ENCODE data around the gene EHMT1. TPM values are rescaled to one million over a fixed set of nuclear protein-coding genes. Genes with fewer than 3 reads are reported as not detected.
A peak's percentile ranks its signal among the peaks of the same experiment; 100 is the strongest.

Gene EHMT1
- total RNA-seq, 2 experiments from 2014 or later: 66.6 to 76.7 TPM

DNA sequence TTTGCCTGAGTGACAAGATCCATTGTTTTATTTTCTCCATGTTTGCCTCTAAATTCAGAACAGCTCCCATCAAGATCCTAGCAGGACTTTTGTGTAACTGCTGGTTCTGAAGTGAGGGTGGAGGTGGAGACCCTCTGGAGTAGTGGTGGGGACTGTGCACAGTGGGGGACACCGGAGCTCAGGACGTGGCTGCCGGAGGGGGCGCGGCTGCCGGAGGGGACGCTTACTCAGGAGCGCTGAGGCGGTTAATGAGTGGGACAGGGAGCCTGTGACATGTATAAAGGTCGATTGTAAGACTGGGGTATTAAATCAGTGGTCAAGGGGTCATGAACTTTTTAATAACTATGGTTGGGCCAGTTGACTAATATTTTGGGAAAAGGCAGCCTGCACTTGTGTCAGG is 131.8 kb downstream of the EHMT1 start:
- Mint-ChIP-seq H3K4me3 (no peak overlapping the region), H3K4me1 (peaks cover 4% of the 10 kb centered on the region), H3K27ac (no peak overlapping the region), H3K27me3 (no peaks in the 10 kb centered on the region), H3K36me3 (ENCODE audit: low read depth) (peaks cover 45% of the 10 kb centered on the region), H3K9me3 (ENCODE audit: low read depth) (peaks cover 11% of the 10 kb centered on the region)
- ChIA-PET POLR2A (no interaction called here), CTCF (interaction anchor here (1.3 to 2.0 kb wide), 2 partner anchors 8 to 78 kb away, joined by 4 read pairs; no protein-coding TSS in a partner anchor)
- intact Hi-C loops (cut with DNase I, micrococcal nuclease): no loop called here
- DNase-seq (no peak), ATAC-seq (no peak)

DNA sequence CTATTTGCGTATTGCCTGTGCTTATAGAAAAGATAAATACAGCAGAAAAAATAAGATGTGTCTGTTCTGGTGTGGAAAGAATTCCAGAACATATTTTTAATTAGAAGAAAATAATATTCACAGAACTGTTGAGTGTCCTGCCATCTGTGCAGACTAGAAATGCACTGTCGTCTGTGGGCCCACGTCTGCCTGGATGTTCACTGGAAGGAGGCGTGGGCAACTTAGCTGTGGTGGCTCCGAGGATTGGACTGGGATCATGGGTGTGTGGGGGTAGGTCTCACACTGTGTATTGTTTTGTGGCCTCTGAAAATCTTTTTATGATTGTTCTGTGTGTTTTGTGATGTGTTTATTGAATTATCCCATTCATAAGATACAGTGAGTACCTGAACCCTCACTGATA is 132.8 kb downstream of the EHMT1 start:
- ATAC-seq: no peak
- H3K9me3 Mint-ChIP-seq (ENCODE audit: low read depth): peaks cover 13% of the 10 kb centered on the region
- no peaks in the 10 kb centered on the region for H3K4me1 Mint-ChIP-seq
- H3K4me3 Mint-ChIP-seq: no peak overlapping the region
- DNase-seq: no peak
- ChIA-PET CTCF (interaction anchor here (0.6 kb wide), 1 partner anchor 413 kb away, joined by 3 read pairs; no protein-coding TSS in a partner anchor), POLR2A (no interaction called here)
- H3K27me3 Mint-ChIP-seq: no peaks in the 10 kb centered on the region
- peaks cover 54% of the 10 kb centered on the region for H3K36me3 Mint-ChIP-seq (ENCODE audit: low read depth)
- intact Hi-C loops (cut with DNase I, micrococcal nuclease): no loop called here
- no peak overlapping the region for H3K27ac Mint-ChIP-seq

DNA sequence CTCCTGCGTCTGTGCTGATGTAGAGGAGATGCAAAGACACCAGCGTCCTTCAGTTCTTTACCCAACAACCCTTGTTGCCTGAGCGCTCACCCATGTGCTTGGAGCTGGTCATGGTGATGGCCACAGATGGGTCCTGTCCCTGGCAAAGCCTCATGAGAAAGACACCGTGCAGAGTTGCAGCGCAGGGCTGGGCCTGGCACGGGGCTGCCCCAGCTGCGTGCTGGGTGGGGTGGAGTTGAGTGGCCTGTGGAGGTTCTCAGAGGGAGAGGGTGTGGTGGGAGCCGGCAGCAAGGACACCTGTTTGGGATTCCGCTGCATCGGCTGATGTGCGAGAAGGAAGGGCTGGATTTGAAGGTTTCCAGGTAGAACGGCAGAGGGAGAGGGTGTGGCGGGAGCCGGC is 133.6 kb downstream of the EHMT1 start:
- Mint-ChIP-seq H3K36me3 (ENCODE audit: low read depth) (peaks cover 53% of the 10 kb centered on the region), H3K4me3 (no peak overlapping the region), H3K9me3 (ENCODE audit: low read depth) (peaks cover 13% of the 10 kb centered on the region), H3K27me3 (no peaks in the 10 kb centered on the region), H3K4me1 (peaks cover 7% of the 10 kb centered on the region), H3K27ac (no peak overlapping the region)
- intact Hi-C loops (cut with DNase I, micrococcal nuclease): no loop called here
- ChIA-PET POLR2A (no interaction called here), CTCF (interaction anchor here (0.6 kb wide), 1 partner anchor 413 kb away, joined by 3 read pairs; no protein-coding TSS in a partner anchor)
- DNase-seq (no peak), ATAC-seq (no peak)

DNA sequence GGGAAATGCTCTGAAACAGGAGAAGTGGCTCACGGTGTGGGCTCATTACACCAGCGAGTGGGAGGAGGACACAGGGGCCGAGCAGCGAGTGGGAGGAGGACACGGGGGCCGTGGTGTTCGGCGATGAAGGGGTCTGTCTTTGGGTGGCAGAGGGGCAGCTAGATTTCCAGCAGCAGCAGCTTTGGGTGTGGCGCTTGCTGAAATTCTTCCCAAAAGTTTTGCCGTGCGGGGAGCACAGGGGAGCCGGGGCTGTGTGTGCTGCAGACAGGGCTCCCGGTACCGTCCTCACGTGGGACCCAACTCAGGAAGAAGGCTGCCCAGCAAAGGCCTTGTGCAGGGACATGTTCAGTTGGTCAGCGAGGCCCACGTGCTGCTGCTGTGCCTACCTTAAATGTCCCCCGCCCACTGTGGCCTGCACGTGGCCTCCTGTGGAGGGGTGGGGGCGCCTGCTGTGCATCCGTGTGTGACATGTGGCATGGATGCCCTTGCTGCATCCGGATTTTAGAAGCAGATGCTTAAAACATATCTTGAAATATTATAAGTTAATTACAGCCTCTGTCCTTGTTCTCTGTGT is 134.5 kb downstream of the EHMT1 start:
- peaks cover 16% of the 10 kb centered on the region for H3K4me1 Mint-ChIP-seq

DNA sequence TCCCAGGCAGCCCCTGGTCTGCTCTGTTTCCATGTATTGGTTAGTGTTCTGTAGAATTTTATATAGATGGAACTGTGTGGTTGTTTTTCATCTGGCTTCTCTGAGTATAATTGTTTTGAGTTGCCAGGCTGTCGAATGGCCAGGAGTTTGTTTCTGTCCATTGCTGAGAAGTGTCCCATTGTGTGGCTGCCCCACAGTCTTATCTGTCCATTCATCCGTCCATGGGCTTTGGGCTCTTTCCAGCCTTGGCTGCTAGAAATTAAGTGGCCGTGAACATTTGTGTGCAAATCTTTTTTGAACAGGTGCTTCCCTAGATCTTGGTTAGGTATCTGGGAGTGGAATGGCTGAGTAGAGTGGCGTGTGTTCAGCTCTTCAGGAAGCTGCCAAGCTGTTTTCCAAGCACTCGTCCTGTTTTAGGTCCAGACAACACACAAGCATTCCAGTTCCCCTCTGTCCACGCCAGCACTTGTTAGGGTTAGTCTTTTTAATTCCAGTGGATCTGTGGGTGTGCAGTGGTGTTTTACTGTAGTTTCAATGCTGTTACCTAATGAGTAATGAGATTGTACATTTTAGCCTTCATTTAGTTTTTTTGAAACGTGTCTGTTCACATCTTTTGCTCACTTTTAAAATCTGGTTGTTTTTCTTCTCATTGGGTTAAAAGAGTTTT is 136.6 kb downstream of the EHMT1 start:
- ChIA-PET CTCF (no interaction called here), POLR2A (interaction anchor here (0.6 kb wide), 1 partner anchor 56 kb away, joined by 3 read pairs; no protein-coding TSS in a partner anchor)
- H3K4me1 Mint-ChIP-seq: peaks cover 35% of the 10 kb centered on the region
- no peaks in the 10 kb centered on the region for H3K27me3 Mint-ChIP-seq
- ATAC-seq: no peak
- H3K4me3 Mint-ChIP-seq: no peak overlapping the region
- no peak overlapping the region for H3K27ac Mint-ChIP-seq
- peaks cover 77% of the 10 kb centered on the region for H3K36me3 Mint-ChIP-seq (ENCODE audit: low read depth)
- DNase-seq: no peak
- intact Hi-C loops (cut with DNase I, micrococcal nuclease): no loop called here
- H3K9me3 Mint-ChIP-seq (ENCODE audit: low read depth): peaks cover 13% of the 10 kb centered on the region

More for the DNA sequence above, 134.5 kb downstream of the EHMT1 start:
- ATAC-seq (no peak), DNase-seq (no peak)
- no peak overlapping the region for H3K27ac Mint-ChIP-seq
- no peak overlapping the region for H3K4me3 Mint-ChIP-seq
- ChIA-PET CTCF (no interaction called here), POLR2A (no interaction called here)
- intact Hi-C loops (cut with DNase I, micrococcal nuclease): no loop called here
- H3K27me3 Mint-ChIP-seq: no peaks in the 10 kb centered on the region
- peaks cover 13% of the 10 kb centered on the region for H3K9me3 Mint-ChIP-seq (ENCODE audit: low read depth)
- peaks cover 60% of the 10 kb centered on the region for H3K36me3 Mint-ChIP-seq (ENCODE audit: low read depth)

DNA sequence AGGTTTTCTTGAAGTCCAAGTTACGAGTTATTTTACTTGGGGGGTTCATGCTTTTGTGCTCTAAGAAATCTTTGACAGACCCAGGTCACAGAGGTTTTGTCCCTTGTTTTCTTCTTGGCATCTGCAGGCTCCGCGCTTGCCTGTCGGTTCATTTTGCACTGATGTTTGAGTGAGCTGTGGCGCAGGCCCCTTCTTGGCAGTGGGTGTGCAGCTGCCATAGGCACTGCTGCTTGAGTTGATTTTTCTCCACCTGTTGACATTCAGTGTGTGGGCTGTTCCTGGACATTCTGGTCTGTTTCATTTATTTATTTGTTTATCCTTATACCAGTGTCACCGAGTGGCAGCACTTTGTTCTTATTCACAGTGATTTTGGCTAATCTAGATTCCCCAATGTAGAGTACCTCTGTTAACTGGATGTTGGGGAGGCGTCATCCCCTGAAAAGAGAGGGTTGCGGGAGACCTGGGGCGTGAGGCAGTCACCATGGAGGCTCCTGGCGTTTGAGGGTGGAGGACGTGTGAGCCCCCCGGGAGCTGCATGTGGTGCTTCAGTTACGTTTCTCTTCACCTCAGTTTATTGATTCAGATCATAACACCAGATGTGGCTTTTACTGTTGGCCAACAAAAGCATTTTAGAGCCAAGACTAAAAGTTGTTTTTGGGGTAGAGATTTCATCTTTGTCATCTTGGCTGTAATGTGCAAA is 137.4 kb downstream of the EHMT1 start:
- ATAC-seq (no peak), DNase-seq (no peak)
- H3K36me3 Mint-ChIP-seq (ENCODE audit: low read depth): peaks cover 80% of the 10 kb centered on the region
- ChIA-PET CTCF (no interaction called here), POLR2A (no interaction called here)
- H3K27me3 Mint-ChIP-seq: no peaks in the 10 kb centered on the region
- H3K27ac Mint-ChIP-seq: no peak overlapping the region
- H3K4me3 Mint-ChIP-seq: no peak overlapping the region
- intact Hi-C loops (cut with DNase I, micrococcal nuclease): no loop called here
- peaks cover 43% of the 10 kb centered on the region for H3K4me1 Mint-ChIP-seq
- H3K9me3 Mint-ChIP-seq (ENCODE audit: low read depth): peaks cover 13% of the 10 kb centered on the region

- intact Hi-C loops (cut with DNase I, micrococcal nuclease): no loop called here
- Mint-ChIP-seq H3K4me1 (peaks cover 46% of the 10 kb centered on the region), H3K27me3 (no peaks in the 10 kb centered on the region), H3K9me3 (ENCODE audit: low read depth) (peaks cover 13% of the 10 kb centered on the region), H3K27ac (peak overlapping the region; percentile 80), H3K36me3 (ENCODE audit: low read depth) (peaks cover 76% of the 10 kb centered on the region), H3K4me3 (no peak overlapping the region)
- CTCF ChIA-PET: interaction anchor here (0.9 to 1.6 kb wide), 2 partner anchors 11 to 84 kb away, joined by 4 to 6 read pairs; no protein-coding TSS in a partner anchor
- ATAC-seq (no peak), DNase-seq (no peak)
- POLR2A ChIA-PET: no interaction called here
These were observed 138.3 kb downstream of the EHMT1 start for GRCh38 chr9:137757139-137757538.

- H3K9me3 Mint-ChIP-seq (ENCODE audit: low read depth): peaks cover 13% of the 10 kb centered on the region
- POLR2A ChIA-PET: no interaction called here
- peak; percentile 58 for DNase-seq
These were observed 138.8 kb downstream of the EHMT1 start for GRCh38 chr9:137757613-137758029.

DNA sequence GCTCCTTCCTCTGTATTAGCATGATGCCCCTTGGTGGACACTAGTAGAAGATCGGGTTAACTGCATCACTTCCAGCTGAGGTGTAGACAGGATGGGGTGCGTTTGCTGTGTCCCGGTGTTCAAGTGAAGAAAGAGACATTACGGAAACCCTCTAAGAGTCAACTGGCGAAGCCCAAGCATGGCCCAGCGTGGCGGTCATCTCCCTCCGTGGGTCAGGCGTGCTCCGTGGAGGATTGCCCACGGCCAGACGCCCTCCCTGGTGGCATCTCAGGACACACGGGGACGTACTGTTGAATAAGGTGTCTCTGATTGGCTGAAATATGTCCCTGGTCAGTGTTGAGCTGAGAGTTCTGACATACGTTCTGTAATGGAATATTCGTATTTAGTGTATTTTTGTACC is 139.3 kb downstream of the EHMT1 start:
- DNase-seq: no peak
- ATAC-seq: peak; percentile 6
- POLR2A ChIA-PET: no interaction called here
- H3K4me3 Mint-ChIP-seq: no peak overlapping the region
- CTCF ChIA-PET: interaction anchor here (0.7 to 1.6 kb wide), 5 partner anchors 9 to 87 kb away, joined by 3 to 6 read pairs (median 4); no protein-coding TSS in a partner anchor
- intact Hi-C loops (cut with DNase I, micrococcal nuclease): no loop called here
- H3K27ac Mint-ChIP-seq: peak overlapping the region; percentile 80
- peaks cover 72% of the 10 kb centered on the region for H3K36me3 Mint-ChIP-seq (ENCODE audit: low read depth)
- H3K9me3 Mint-ChIP-seq (ENCODE audit: low read depth): peaks cover 13% of the 10 kb centered on the region
- H3K27me3 Mint-ChIP-seq: no peaks in the 10 kb centered on the region
- H3K4me1 Mint-ChIP-seq: peaks cover 51% of the 10 kb centered on the region

More at GRCh38 chr9:137757613-137758029, 138.8 kb downstream of the EHMT1 start:
- Mint-ChIP-seq H3K27me3 (no peaks in the 10 kb centered on the region), H3K4me1 (peaks cover 50% of the 10 kb centered on the region), H3K27ac (peak overlapping the region; percentile 80), H3K4me3 (no peak overlapping the region), H3K36me3 (ENCODE audit: low read depth) (peaks cover 74% of the 10 kb centered on the region)
- intact Hi-C loops (cut with DNase I, micrococcal nuclease): no loop called here
- peak; percentile 67 for ATAC-seq
- CTCF ChIA-PET: interaction anchor here (0.8 to 1.6 kb wide), 4 partner anchors 8 to 87 kb away, joined by 3 to 6 read pairs (median 4); no protein-coding TSS in a partner anchor

- ChIA-PET CTCF (no interaction called here), POLR2A (no interaction called here)
- intact Hi-C loops (cut with DNase I, micrococcal nuclease): no loop called here
- H3K27ac Mint-ChIP-seq: peak overlapping the region; percentile 75
- peaks cover 69% of the 10 kb centered on the region for H3K36me3 Mint-ChIP-seq (ENCODE audit: low read depth)
- H3K27me3 Mint-ChIP-seq: no peaks in the 10 kb centered on the region
- no peak overlapping the region for H3K4me3 Mint-ChIP-seq
- H3K9me3 Mint-ChIP-seq (ENCODE audit: low read depth): peaks cover 12% of the 10 kb centered on the region
- peaks cover 51% of the 10 kb centered on the region for H3K4me1 Mint-ChIP-seq
- DNase-seq (no peak), ATAC-seq (no peak)
These were observed 140.3 kb downstream of the EHMT1 start for GRCh38 chr9:137759117-137759516.

DNA sequence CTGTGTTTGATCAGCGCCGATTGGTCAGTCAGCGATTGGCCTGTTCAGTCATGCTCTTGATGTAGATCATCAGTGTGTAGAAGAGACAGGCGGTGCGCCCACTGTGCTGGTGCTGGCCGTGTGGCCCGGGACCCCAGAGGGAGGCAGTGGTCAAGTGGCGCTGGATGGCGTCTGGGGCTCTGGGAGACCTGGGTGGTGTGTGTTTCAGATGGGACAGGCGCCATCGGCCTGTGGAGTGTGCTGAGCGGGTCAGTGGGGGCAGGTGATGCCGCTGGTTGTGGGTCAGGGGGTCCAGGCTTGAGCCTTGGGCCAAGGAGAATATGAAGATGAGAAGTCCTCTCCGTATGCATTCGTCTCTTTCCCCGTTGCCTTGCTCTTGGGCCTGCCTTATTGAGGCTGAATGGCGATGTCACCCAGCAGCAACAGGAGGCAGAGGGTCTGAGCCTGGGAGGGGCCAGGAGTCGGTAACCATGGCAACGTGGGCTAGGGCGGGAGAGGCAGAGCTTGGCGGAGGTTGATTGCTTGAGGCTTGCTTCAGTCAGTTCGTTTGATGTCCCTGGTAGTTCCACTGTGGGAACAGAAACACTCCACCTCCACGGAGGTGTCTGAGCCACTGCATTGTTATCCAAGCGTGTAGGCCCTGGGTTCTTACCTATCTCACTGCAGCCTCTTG is 141.0 kb downstream of the EHMT1 start:
- ChIA-PET POLR2A (no interaction called here), CTCF (no interaction called here)
- Mint-ChIP-seq H3K27ac (peak overlapping the region; percentile 75), H3K4me3 (no peak overlapping the region), H3K27me3 (no peaks in the 10 kb centered on the region), H3K4me1 (peaks cover 51% of the 10 kb centered on the region), H3K36me3 (ENCODE audit: low read depth) (peaks cover 72% of the 10 kb centered on the region), H3K9me3 (ENCODE audit: low read depth) (peaks cover 10% of the 10 kb centered on the region)
- intact Hi-C loops (cut with DNase I, micrococcal nuclease): no loop called here
- ATAC-seq (no peak), DNase-seq (no peak)
